Breast epithelium (tissue), 4 donors: ENCODE data around the gene PSMD12. TPM values are rescaled to one million over a fixed set of nuclear protein-coding genes. Genes with fewer than 3 reads are reported as not detected.
A peak's percentile ranks its signal among the peaks of the same experiment; 100 is the strongest.

Experiments
- DNase-seq, 2 donors: peaks; one replicate each; pipeline ENCODE4 v3.0.0-alpha.2; 2019; ENCODE audit warnings: low spot score in 2 of 2
- H3K27ac ChIP-seq, 2 donors: fragments of 200-600 bp; sonication (generic) in 1 of 2; one replicate each; pipeline ENCODE4 v1.5.1; 2016 to 2019; ENCODE audit warnings: mild to moderate bottlenecking in 1 of 2
- H3K27me3 ChIP-seq, 2 donors: fragments of 200-600 bp; sonication (generic) in 1 of 2; one replicate each; pipeline versions ENCODE4 v1.5.1 to v1.6.0; 2017 to 2019; ENCODE audit warnings: control low read depth in 1 of 2, mild to moderate bottlenecking in 1 of 2
- H3K36me3 ChIP-seq: fragments of 200-600 bp; one replicate; pipeline ENCODE4 v1.5.1; 2019
- H3K4me1 ChIP-seq, 2 donors: fragments of 200-600 bp; sonication (generic); one replicate each; pipeline ENCODE4 v1.5.1; 2016 to 2019; ENCODE audit warnings: control low read depth in 1 of 2
- H3K4me3 ChIP-seq, 3 donors: fragments of 200-600 bp; sonication (generic); 1 replicate in 2 of 3; 2 replicates in 1 of 3; pipeline ENCODE4 v1.5.1; 2016 to 2019; ENCODE audit warnings: mild to moderate bottlenecking in 3 of 3, moderate library complexity in 2 of 3
- H3K9me3 ChIP-seq, 2 donors: fragments of 200-600 bp; sonication (generic) in 1 of 2; one replicate each; pipeline ENCODE4 v1.5.1; 2016 to 2019; ENCODE audit warnings: control low read depth in 1 of 2
- CTCF ChIP-seq, 3 donors: fragments of 450-650 bp; IDR thresholded peaks; one replicate each; pipeline ENCODE4 v1.5.1; 2016 to 2017; ENCODE audit warnings: antibody characterized with exemption in 3 of 3, mild to moderate bottlenecking in 3 of 3, moderate library complexity in 3 of 3
- POLR2A ChIP-seq: fragments of 450-650 bp; IDR thresholded peaks from one replicate; pipeline ENCODE4 v1.6.1; 2016; ENCODE audit warnings: antibody characterized with exemption, mild to moderate bottlenecking, moderate library complexity
- POLR2AphosphoS5 ChIP-seq, 3 donors: sonication (generic); formaldehyde crosslinking; IDR thresholded peaks; one replicate each; pipeline ENCODE4 v1.6.1; 2017; ENCODE audit warnings: antibody characterized with exemption in 3 of 3
- intact Hi-C: fragments of 100-400 bp; cut with DNase I; formaldehyde crosslinking; loops from one replicate; pipeline ENCODE4 v1.15.1; 2023; ENCODE audit warnings: low total_unique reads
- total RNA-seq, 3 donors: library from RNA; depleted of rRNA; stranded (reverse); fragments of >200 nt; gene quantifications; one replicate each; pipeline ENCODE4 v1.1.0, GENCODE V29; 2016

Gene PSMD12
- total RNA-seq, 3 donors from 2014 or later: 21.2 to 33.6 (median 30.5) TPM

- Histone ChIP-seq H3K27ac (peak overlapping the region; percentile 90 to 92), H3K4me1 (no peaks in the 10 kb centered on the region)
- peak; percentile 42 to 70 for DNase-seq
These were observed 12.3 kb upstream of the PSMD12 start for GRCh38 chr17:67378454-67379250.

GRCh38 chr17:67377488-67378453 lies 11.4 kb upstream of the PSMD12 start:
- H3K27me3 ChIP-seq: no peaks in the 10 kb centered on the region
- H3K9me3 ChIP-seq: no peaks in the 10 kb centered on the region
- H3K27ac ChIP-seq: peak overlapping the region; percentile 90 to 92
- H3K4me3 ChIP-seq: peak overlapping the region; percentile 84 to 94 (median 89)
- no peak for TF ChIP-seq POLR2AphosphoS5 (IDR thresholded peaks at IDR 0.05)
- TF ChIP-seq POLR2A: no peak
- no peak for TF ChIP-seq CTCF (IDR thresholded peaks at IDR 0.05)
- H3K36me3 ChIP-seq: no peaks in the 10 kb centered on the region
- DNase-seq: peak; percentile 36 to 59
- no peaks in the 10 kb centered on the region for H3K4me1 ChIP-seq
- intact Hi-C loops: no loop called here

More at GRCh38 chr17:67378454-67379250, 12.3 kb upstream of the PSMD12 start:
- Histone ChIP-seq H3K9me3 (no peaks in the 10 kb centered on the region), H3K4me3 (peak overlapping the region; percentile 84 to 94 (median 89)), H3K36me3 (no peaks in the 10 kb centered on the region), H3K27me3 (no peaks in the 10 kb centered on the region)
- TF ChIP-seq CTCF (IDR thresholded peaks at IDR 0.05): peak in 2 of 3 donors; percentile 16 to 89
- peak; percentile 23 to 57 (median 38) for TF ChIP-seq POLR2AphosphoS5 (IDR thresholded peaks at IDR 0.05)
- TF ChIP-seq POLR2A: no peak
- intact Hi-C loops: no loop called here

DNA sequence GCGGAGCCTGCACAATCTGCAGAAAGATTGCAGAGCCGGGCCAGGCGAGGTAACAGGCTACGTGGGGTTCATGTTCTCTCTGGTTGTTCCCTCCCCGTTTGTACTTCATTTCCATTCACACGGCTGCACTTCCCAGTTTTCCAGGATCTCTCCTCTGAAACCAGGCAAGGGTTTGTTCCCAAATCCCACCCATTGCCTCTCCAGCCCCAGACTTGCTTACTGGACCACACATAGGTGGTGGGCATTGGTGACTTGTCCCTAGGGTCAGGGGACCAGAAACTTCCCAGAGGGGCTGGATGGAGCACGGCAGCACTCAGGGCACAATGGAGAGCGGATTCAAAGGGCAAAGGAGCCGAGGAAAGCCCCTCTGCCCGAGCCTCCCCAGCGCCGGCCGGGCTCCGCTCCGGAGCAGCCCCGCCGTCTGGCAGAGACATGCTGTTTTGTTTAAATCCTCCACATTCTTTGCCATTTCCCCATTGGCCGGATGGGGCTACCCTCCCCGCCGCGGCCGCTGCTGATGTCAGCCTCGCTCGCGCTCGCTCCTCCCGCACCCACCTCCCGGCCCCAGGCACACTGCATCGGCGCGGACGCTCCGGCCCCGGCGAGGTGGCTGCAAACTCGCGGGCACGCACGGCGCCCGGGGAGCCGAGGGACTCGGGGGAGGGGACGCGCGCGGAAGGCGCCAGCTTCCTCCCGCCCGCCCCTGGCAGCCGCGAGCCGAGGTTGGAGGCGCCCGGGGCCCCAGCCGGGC lies 10.5 kb upstream of the PSMD12 start, which contains the start of gene PITPNC1:
Gene PITPNC1, plus strand, starts transcription at position 545 of the 751 bp plus-strand sequence.
- intact Hi-C loops: no loop called here
- peak; percentile 66 to 67 for DNase-seq
- H3K4me1 ChIP-seq: no peaks in the 10 kb centered on the region
- H3K27me3 ChIP-seq: no peaks in the 10 kb centered on the region
- peak; percentile 30 for TF ChIP-seq POLR2A
- TF ChIP-seq POLR2AphosphoS5 (IDR thresholded peaks at IDR 0.05): peak in 2 of 3 donors; percentile 42 to 46
- TF ChIP-seq CTCF (IDR thresholded peaks at IDR 0.05): no peak
- H3K27ac ChIP-seq: peak within 1 kb of the TSS; percentile 90 to 92
- no peaks in the 10 kb centered on the region for H3K36me3 ChIP-seq
- peak within 1 kb of the TSS; percentile 84 to 94 (median 89) for H3K4me3 ChIP-seq
- H3K9me3 ChIP-seq: no peaks in the 10 kb centered on the region

- intact Hi-C loops: no loop called here
- Histone ChIP-seq H3K9me3 (no peaks in the 10 kb centered on the region), H3K4me3 (peak overlapping the region; percentile 84 to 94 (median 89)), H3K27me3 (no peaks in the 10 kb centered on the region), H3K4me1 (no peaks in the 10 kb centered on the region), H3K36me3 (no peaks in the 10 kb centered on the region), H3K27ac (peak overlapping the region; percentile 90 to 92)
- no peak for TF ChIP-seq CTCF (IDR thresholded peaks at IDR 0.05)
- TF ChIP-seq POLR2AphosphoS5 (IDR thresholded peaks at IDR 0.05): no peak
- no peak for DNase-seq
These were observed 10.0 kb upstream of the PSMD12 start for GRCh38 chr17:67376415-67376736.
